HCT116 (cell line): ENCODE data around the gene GRAPL. TPM values are rescaled to one million over a fixed set of nuclear protein-coding genes. Genes with fewer than 3 reads are reported as not detected.
"Not testable (repeated sequence)": the region's sequence is repeated elsewhere in the genome, so short reads cannot be mapped to it uniquely, and the experiment has no call there.

ENCODE experiments used
- ATAC-seq: fragments of 200-7000 bp; cut with Tn5 transposase; 2 replicates; pipeline ENCODE4 v1.9.1; 2020; ENCODE audit warnings: mild to moderate bottlenecking, moderate library complexity
- BruUV-seq: library from RNA; stranded (reverse); fragments of 400-500 nt; replicated peaks from 2 replicates; lab custom pipeline; 2021; lab: Mats Ljungman, UMichigan
- CTCF ChIA-PET: fragments of 300-600 bp; sonication (Branson Sonifier 250); formaldehyde crosslinking; loops from one replicate; lab custom pipeline; 2021; ENCODE audit warnings: antibody characterized with exemption; lab: Charles Lee
- POLR2A ChIA-PET: fragments of 300-600, 350-600 bp; sonication (Branson Sonifier 250); formaldehyde crosslinking; loops from one replicate; lab custom pipeline; 2021; ENCODE audit warnings: antibody characterized with exemption; lab: Charles Lee
- RAD21 ChIA-PET, 2 experiments: fragments of 300-600 bp; sonication (Branson Sonifier 250); formaldehyde crosslinking; loops; one replicate each; lab custom pipeline; 2023; ENCODE audit warnings: low total read pairs in 2 of 2; ENCODE audit not compliant: uncharacterized antibody in 2 of 2, unreplicated experiment in 2 of 2, low non-redundant PET in 1 of 2; lab: Charles Lee
- DNase-seq: peaks from one replicate; pipeline ENCODE4 v3.0.0-alpha.2; 2010; ENCODE audit warnings: low read depth, low spot score
- H2AFZ ChIP-seq: fragments of 200-600 bp; shearing (Covaris generic), sonication (generic); 2 replicates; pipeline ENCODE4 v1.6.1; 2017; ENCODE audit warnings: low read depth, mixed run types, mixed read lengths, antibody characterized with exemption, low read length; ENCODE audit not compliant: poor library complexity, severe bottlenecking
- H3K27ac ChIP-seq: 2 replicates; pipeline ENCODE4 v1.5.1; 2012; ENCODE audit warnings: low read depth, low read length
- H3K27me3 ChIP-seq: fragments of 200-600 bp; sonication (generic); 2 replicates; pipeline ENCODE4 v1.6.1; 2016; ENCODE audit warnings: mixed run types, low read length, mixed read lengths; ENCODE audit not compliant: insufficient read depth
- H3K36me3 ChIP-seq, 2 experiments: fragments of 200-500 bp in 1 of 2; fragments of 200-600 bp in 1 of 2; sonication (Bioruptor generic) in 1 of 2; sonication (generic) in 1 of 2; 2 replicates each; pipeline versions ENCODE4 v1.5.1 to v1.6.1; 2014 to 2016; ENCODE audit warnings: low read length in 2 of 2, inconsistent platforms in 1 of 2, mixed read lengths in 1 of 2, mixed run types in 1 of 2; ENCODE audit not compliant: insufficient read depth in 2 of 2, control insufficient read depth in 1 of 2
- H3K4me1 ChIP-seq, 2 experiments: fragments of 200-600 bp in 1 of 2; sonication (generic) in 1 of 2; 2 replicates each; pipeline versions ENCODE4 v1.5.1 to v1.6.1; 2012 to 2017; ENCODE audit warnings: low read length in 2 of 2, inconsistent platforms in 1 of 2, mild to moderate bottlenecking in 1 of 2, mixed read lengths in 1 of 2, mixed run types in 1 of 2, moderate library complexity in 1 of 2; ENCODE audit not compliant: insufficient read depth in 2 of 2, control insufficient read depth in 1 of 2
- H3K4me2 ChIP-seq: fragments of 200-600 bp; sonication (generic); 2 replicates; pipeline ENCODE4 v1.6.1; 2017; ENCODE audit warnings: mixed run types, low read length, mixed read lengths
- H3K4me3 ChIP-seq, 2 experiments: fragments of 200-600 bp in 1 of 2; sonication (generic) in 1 of 2; replicated peaks in 1 of 2; 2 replicates each; pipeline ENCODE4 v1.5.1; 2011 to 2016; ENCODE audit warnings: low read length in 2 of 2, control low read depth in 1 of 2, low read depth in 1 of 2, mild to moderate bottlenecking in 1 of 2, mixed read lengths in 1 of 2, mixed run types in 1 of 2
- H3K79me2 ChIP-seq: fragments of 200-600 bp; sonication (generic); 2 replicates; pipeline ENCODE4 v1.6.1; 2017; ENCODE audit warnings: mild to moderate bottlenecking, mixed run types, low read length, moderate library complexity, mixed read lengths; ENCODE audit not compliant: insufficient read depth
- H3K9ac ChIP-seq: fragments of 200-600 bp; sonication (generic); 2 replicates; pipeline ENCODE4 v1.6.1; 2016; ENCODE audit warnings: low read length, mixed read lengths
- H3K9me2 ChIP-seq: fragments of 200-600 bp; sonication (generic), shearing (Covaris generic); 2 replicates; pipeline ENCODE4 v1.6.1; 2017; ENCODE audit warnings: mixed run types, mild to moderate bottlenecking, moderate library complexity; ENCODE audit not compliant: insufficient read depth
- H3K9me3 ChIP-seq, 2 experiments: fragments of 200-500 bp in 1 of 2; fragments of 200-600 bp in 1 of 2; sonication (Bioruptor generic) in 1 of 2; sonication (generic) in 1 of 2; 2 replicates each; pipeline ENCODE4 v1.6.1; 2014 to 2017; ENCODE audit warnings: low read length in 2 of 2, mixed read lengths in 2 of 2, inconsistent platforms in 1 of 2, low read depth in 1 of 2, mild to moderate bottlenecking in 1 of 2, mixed run types in 1 of 2, moderate library complexity in 1 of 2; ENCODE audit not compliant: control insufficient read depth in 1 of 2, insufficient read depth in 1 of 2
- H4K20me1 ChIP-seq: fragments of 200-600 bp; sonication (generic), shearing (Covaris generic); 2 replicates; pipeline ENCODE4 v1.6.1; 2017; ENCODE audit warnings: mixed run types, mild to moderate bottlenecking, moderate library complexity; ENCODE audit not compliant: insufficient read depth
- EGR1 ChIP-seq: IDR thresholded peaks from 2 replicates; pipeline ENCODE4 v1.6.1; 2012; ENCODE audit warnings: low read depth
- POLR2A ChIP-seq: IDR thresholded peaks from 2 replicates; pipeline ENCODE4 v1.7.0; 2011; ENCODE audit warnings: borderline replicate concordance; ENCODE audit not compliant: insufficient read depth, insufficient read length; ENCODE audit errors: extremely low read depth
- POLR2AphosphoS5 ChIP-seq: IDR thresholded peaks from 2 replicates; pipeline ENCODE4 v1.6.1; 2011; ENCODE audit warnings: mild to moderate bottlenecking, low read depth, low read length, moderate library complexity
- RAD21 ChIP-seq: IDR thresholded peaks from 2 replicates; pipeline ENCODE4 v1.6.1; 2012; ENCODE audit warnings: low read depth, mild to moderate bottlenecking
- YY1 ChIP-seq: IDR thresholded peaks from 2 replicates; pipeline ENCODE4 v1.6.1; 2011; ENCODE audit warnings: low read length, low read depth, moderate library complexity, mild to moderate bottlenecking; ENCODE audit not compliant: insufficient replicate concordance; ENCODE audit errors: extremely low read depth
- intact Hi-C: fragments of 100-400 bp; cut with micrococcal nuclease; formaldehyde crosslinking; loops from 2 replicates; pipeline ENCODE4 v1.10.0; 2022
- total RNA-seq: library from RNA; stranded (reverse); gene quantifications from one replicate; pipeline ENCODE4 v1.2.1, GENCODE V29; 2021; ENCODE audit not compliant: unreplicated experiment

Gene GRAPL
- total RNA-seq, 1 experiment from 2014 or later: 0.44 TPM

DNA sequence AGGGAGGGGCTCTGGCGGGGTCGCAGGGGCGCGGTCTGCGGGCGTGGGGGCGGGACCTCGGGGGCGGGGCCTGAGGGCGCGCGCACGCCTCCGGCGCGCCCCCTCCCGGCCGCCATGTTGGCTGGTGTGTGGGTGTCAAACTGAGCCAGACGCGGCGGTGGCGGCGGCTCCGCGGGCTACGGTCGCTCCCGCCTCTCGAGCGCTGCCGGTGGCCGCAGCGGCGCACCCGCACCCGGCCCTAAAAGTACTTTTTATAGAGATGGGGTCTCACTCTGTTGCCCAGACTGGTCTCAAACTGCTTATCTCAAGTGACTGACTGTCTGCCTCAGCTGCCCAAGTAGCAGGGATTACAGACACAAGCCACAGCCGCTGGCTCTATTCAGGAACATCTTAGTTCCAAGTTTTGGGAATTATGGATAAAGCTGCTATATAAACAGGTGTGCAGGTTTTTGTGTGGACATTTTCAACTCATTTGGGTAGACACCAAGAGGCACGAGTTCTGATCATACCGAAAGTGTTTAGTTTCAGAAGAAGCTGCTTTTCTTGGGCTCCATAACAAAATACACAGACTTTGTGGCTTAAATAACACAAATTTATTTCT is 16.2 kb upstream of the GRAPL start:
- H4K20me1 ChIP-seq, H3K36me3 ChIP-seq, H3K4me1 ChIP-seq: not testable (repeated sequence)
- TF ChIP-seq RAD21: peak; percentile 27; the same call in 1 of the 2 replicates
- TF ChIP-seq POLR2AphosphoS5: peak; percentile 42; the same call in 1 of the 2 replicates
- peak; percentile 49 for TF ChIP-seq YY1
- TF ChIP-seq EGR1: peak; percentile 39; the same call in 1 of the 2 replicates
- TF ChIP-seq, all 23 proteins: peak for 4; not testable (repeated sequence) for 19
- H3K9me3 ChIP-seq, POLR2A ChIA-PET, H3K79me2 ChIP-seq, DNase-seq, H2AFZ ChIP-seq, RAD21 ChIA-PET, intact Hi-C loops, CTCF ChIA-PET, H3K9me2 ChIP-seq, H3K27me3 ChIP-seq: not testable (repeated sequence)
- H3K27ac ChIP-seq: peak overlapping the region; percentile 69
- H3K4me3 ChIP-seq: peak overlapping the region; percentile 27 to 40; a peak in 3 of 4 replicates
- TSS peak; percentile 95 for BruUV-seq
- ATAC-seq: peak; percentile 57
- H3K9ac ChIP-seq: peak overlapping the region; percentile 57
- H3K4me2 ChIP-seq: peak overlapping the region; percentile 57

DNA sequence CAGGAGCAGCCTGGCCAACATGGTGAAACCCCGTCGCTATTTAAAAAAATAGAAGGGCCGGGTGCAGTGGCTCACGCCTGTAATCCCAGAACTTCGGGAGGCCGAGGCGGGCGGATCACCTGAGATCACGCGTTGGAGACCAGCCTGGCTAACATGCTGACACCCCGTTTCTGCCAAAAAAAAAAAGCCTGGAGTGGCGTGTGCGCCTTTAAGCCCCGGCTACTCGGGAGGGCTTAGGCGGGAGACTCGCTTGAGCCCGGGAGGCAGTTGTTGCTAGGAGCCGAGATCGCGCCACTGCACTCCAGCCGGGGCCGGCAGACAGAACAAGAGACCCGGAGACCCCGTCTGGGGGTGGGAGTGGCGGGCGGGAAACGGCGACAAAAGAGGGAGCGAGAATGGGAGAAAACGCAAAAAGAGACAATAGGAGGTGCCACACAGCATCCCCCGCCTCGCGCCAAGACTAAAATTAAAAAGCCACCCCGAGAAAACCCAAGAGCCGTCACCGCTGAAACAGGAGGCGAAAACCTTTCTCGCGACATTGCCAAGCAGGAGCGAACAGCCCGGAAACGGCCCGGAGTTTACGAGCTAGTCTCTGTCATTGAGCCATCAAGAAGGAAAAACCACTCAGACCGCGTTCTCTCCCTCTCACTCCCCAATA is 15.5 kb upstream of the GRAPL start:
- H3K9me3 ChIP-seq, H3K36me3 ChIP-seq, POLR2A ChIA-PET, intact Hi-C loops, H3K4me3 ChIP-seq, H4K20me1 ChIP-seq, H3K9ac ChIP-seq, H2AFZ ChIP-seq, H3K4me1 ChIP-seq, CTCF ChIA-PET, H3K79me2 ChIP-seq, H3K27me3 ChIP-seq, H3K4me2 ChIP-seq, RAD21 ChIA-PET, H3K9me2 ChIP-seq: not testable (repeated sequence)
- H3K27ac ChIP-seq: peak overlapping the region; percentile 69; the same call in 1 of the 2 replicates
- TSS peak; percentile 99 for BruUV-seq
- peak; percentile 91 for DNase-seq
- peak; percentile 31 for TF ChIP-seq POLR2A
- peak; percentile 65 for ATAC-seq

DNA sequence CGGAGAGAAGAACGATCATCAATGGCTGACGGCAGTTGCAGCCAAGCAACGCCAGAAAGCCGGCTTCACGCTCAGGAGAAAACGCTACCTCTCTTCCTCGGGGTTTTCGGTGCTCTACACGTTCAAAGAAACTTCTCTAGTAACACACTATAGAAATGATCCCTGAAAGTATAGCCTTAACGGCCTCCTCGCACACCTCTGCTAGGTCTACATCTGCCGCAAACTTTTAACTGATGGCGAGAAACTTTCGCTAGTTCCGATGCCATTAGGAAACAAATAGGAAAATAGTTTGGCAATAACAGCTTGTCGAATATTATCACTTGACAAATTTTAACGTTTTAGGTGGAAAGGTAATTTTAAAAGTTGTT is 14.9 kb upstream of the GRAPL start:
- H3K9me2 ChIP-seq, intact Hi-C loops, RAD21 ChIA-PET, H4K20me1 ChIP-seq, H3K9ac ChIP-seq, BruUV-seq, H3K79me2 ChIP-seq, H3K27me3 ChIP-seq, H3K9me3 ChIP-seq, H3K4me1 ChIP-seq, CTCF ChIA-PET, ATAC-seq, H2AFZ ChIP-seq, H3K4me3 ChIP-seq, POLR2A ChIA-PET, H3K4me2 ChIP-seq, H3K27ac ChIP-seq, H3K36me3 ChIP-seq: not testable (repeated sequence)
- peak; percentile 16 for DNase-seq

DNA sequence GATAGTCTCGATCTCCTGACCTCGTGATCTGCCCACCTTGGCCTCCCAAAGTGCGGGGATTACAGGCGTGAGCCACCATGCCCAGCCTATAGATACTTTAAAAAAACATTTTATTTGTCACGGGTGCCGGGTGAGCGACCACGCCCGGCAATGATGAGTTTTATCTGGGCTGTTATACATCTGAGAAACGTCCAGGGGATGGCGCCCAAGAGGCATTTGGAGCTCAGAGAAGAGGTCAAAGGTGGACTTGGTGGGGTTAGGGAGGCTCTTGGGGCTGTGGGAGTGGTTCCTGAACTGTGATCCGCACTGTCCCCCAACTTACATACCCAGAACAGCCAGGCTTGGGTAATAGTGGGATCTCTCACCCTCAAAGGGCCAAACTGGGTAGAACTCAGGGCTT is 8.7 kb upstream of the GRAPL start:
- RAD21 ChIA-PET, H3K27ac ChIP-seq, H2AFZ ChIP-seq, H3K36me3 ChIP-seq, H3K27me3 ChIP-seq, intact Hi-C loops, POLR2A ChIA-PET, CTCF ChIA-PET, H4K20me1 ChIP-seq, BruUV-seq, DNase-seq, H3K9ac ChIP-seq, H3K4me2 ChIP-seq, H3K4me1 ChIP-seq, H3K9me2 ChIP-seq, H3K9me3 ChIP-seq, H3K4me3 ChIP-seq, H3K79me2 ChIP-seq: not testable (repeated sequence)
- ATAC-seq: peak; percentile 90
